Measurements from ENCODE around the gene RYK.
"Not testable (repeated sequence)": the region's sequence is repeated elsewhere in the genome, so short reads cannot be mapped to it uniquely, and the experiment has no call there.

- not testable (repeated sequence) for TF ChIP-seq YY1 (IDR thresholded peaks at IDR 0.05); REST (IDR thresholded peaks at IDR 0.05); ZBTB33 (IDR thresholded peaks at IDR 0.05); RXRA (IDR thresholded peaks at IDR 0.05); HNF4A (conservative IDR thresholded peaks at IDR 0.05)
- TF ChIP-seq, protein P1, sequence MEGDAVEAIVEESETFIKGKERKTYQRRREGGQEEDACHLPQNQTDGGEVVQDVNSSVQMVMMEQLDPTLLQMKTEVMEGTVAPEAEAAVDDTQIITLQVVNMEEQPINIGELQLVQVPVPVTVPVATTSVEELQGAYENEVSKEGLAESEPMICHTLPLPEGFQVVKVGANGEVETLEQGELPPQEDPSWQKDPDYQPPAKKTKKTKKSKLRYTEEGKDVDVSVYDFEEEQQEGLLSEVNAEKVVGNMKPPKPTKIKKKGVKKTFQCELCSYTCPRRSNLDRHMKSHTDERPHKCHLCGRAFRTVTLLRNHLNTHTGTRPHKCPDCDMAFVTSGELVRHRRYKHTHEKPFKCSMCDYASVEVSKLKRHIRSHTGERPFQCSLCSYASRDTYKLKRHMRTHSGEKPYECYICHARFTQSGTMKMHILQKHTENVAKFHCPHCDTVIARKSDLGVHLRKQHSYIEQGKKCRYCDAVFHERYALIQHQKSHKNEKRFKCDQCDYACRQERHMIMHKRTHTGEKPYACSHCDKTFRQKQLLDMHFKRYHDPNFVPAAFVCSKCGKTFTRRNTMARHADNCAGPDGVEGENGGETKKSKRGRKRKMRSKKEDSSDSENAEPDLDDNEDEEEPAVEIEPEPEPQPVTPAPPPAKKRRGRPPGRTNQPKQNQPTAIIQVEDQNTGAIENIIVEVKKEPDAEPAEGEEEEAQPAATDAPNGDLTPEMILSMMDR (IDR thresholded peaks at IDR 0.05; ENCODE audit: low read depth, low read length, missing input control) = not testable (repeated sequence)
Observed at GRCh38 chr3:134199880-134200279, 50.8 kb downstream of the RYK start.
